Stomach smooth muscle (tissue), 2 donors: ENCODE data around the gene RAPGEF5.
"Not testable (repeated sequence)": the region's sequence is repeated elsewhere in the genome, so short reads cannot be mapped to it uniquely, and the experiment has no call there.

Experiments
- H3K27ac ChIP-seq: one replicate; pipeline ENCODE4 v1.7.0; 2013; ENCODE audit warnings: mild to moderate bottlenecking, low read length, inconsistent platforms
- H3K27me3 ChIP-seq, 2 donors: one replicate each; pipeline ENCODE4 v1.7.0; 2013; ENCODE audit warnings: low read length in 2 of 2; ENCODE audit not compliant: insufficient read depth in 2 of 2, control insufficient read depth in 1 of 2
- H3K36me3 ChIP-seq, 2 donors: one replicate each; pipeline ENCODE4 v1.7.0; 2013; ENCODE audit warnings: low read length in 2 of 2; ENCODE audit not compliant: control insufficient read depth in 2 of 2, insufficient read depth in 2 of 2
- H3K4me1 ChIP-seq: one replicate; pipeline ENCODE4 v1.7.0; 2013; ENCODE audit warnings: low read length; ENCODE audit not compliant: control insufficient read depth, insufficient read depth
- H3K4me3 ChIP-seq, 2 donors: one replicate each; pipeline ENCODE4 v1.7.0; 2013; ENCODE audit warnings: low read length in 2 of 2
- H3K9ac ChIP-seq, 2 donors: one replicate each; pipeline ENCODE4 v1.7.0; 2013; ENCODE audit warnings: low read length in 2 of 2, mild to moderate bottlenecking in 1 of 2
- H3K9me3 ChIP-seq, 2 donors: one replicate each; pipeline ENCODE4 v1.7.0; 2013; ENCODE audit warnings: low read length in 2 of 2; ENCODE audit not compliant: control insufficient read depth in 2 of 2
- donor health status: healthy.
- donor health status: Pancreatic carcinoma.

Gene RAPGEF5

DNA sequence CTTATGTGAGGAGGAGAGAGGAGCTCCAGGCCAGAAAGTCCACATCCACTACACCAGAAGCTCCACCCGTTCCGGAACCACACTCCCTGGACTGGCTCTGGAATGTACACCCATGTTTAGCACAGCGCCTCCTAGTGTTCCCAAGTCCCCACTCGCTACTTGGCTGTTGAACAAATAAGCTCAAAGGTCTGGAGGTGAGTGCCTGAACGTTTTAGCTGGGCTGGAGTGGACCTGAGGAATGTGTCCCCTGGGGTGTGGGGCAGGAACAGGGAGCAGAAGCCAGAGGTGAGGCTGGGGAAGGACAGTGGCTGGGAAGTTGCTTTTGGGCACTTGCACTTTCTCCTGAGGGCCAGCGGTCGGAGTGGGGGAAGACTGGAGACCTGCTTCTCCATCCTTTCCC lies 247.2 kb downstream of the RAPGEF5 start:
- peaks cover 8% of the 10 kb centered on the region for H3K4me1 ChIP-seq
- no peak overlapping the region for H3K9ac ChIP-seq
- H3K27ac ChIP-seq, result no peak overlapping the region
- no peak overlapping the region for H3K4me3 ChIP-seq
- no peaks in the 10 kb centered on the region for H3K36me3 ChIP-seq
- H3K27me3 ChIP-seq, result no peaks in the 10 kb centered on the region
- H3K9me3 ChIP-seq, result no peaks in the 10 kb centered on the region

- H3K4me3 ChIP-seq, result no peak overlapping the region
- H3K9me3 ChIP-seq, result no peaks in the 10 kb centered on the region
- H3K4me1 ChIP-seq, result peaks cover 9% of the 10 kb centered on the region
- H3K27me3 ChIP-seq, result no peaks in the 10 kb centered on the region
- H3K36me3 ChIP-seq, result no peaks in the 10 kb centered on the region
- H3K9ac ChIP-seq, result no peak overlapping the region
- H3K27ac ChIP-seq, result no peak overlapping the region
Observed at GRCh38 chr7:22108151-22108845, 248.7 kb downstream of the RAPGEF5 start.

GRCh38 chr7:22105550-22105949 lies 251.4 kb downstream of the RAPGEF5 start:
- Histone ChIP-seq H3K27ac (no peak overlapping the region), H3K4me1 (peaks cover 9% of the 10 kb centered on the region), H3K4me3 (no peak overlapping the region), H3K9me3 (no peaks in the 10 kb centered on the region), H3K27me3 (peaks cover 0 to 2% of the 10 kb centered on the region in 2 donors), H3K36me3 (no peaks in the 10 kb centered on the region), H3K9ac (no peak overlapping the region)

- Histone ChIP-seq H3K27me3 (no peaks in the 10 kb centered on the region), H3K36me3 (no peaks in the 10 kb centered on the region), H3K27ac (no peak overlapping the region), H3K4me3 (no peak overlapping the region), H3K4me1 (peaks cover 7% of the 10 kb centered on the region), H3K9ac (no peak overlapping the region), H3K9me3 (no peaks in the 10 kb centered on the region)
Observed at GRCh38 chr7:22094413-22095342, 262.3 kb downstream of the RAPGEF5 start.

DNA sequence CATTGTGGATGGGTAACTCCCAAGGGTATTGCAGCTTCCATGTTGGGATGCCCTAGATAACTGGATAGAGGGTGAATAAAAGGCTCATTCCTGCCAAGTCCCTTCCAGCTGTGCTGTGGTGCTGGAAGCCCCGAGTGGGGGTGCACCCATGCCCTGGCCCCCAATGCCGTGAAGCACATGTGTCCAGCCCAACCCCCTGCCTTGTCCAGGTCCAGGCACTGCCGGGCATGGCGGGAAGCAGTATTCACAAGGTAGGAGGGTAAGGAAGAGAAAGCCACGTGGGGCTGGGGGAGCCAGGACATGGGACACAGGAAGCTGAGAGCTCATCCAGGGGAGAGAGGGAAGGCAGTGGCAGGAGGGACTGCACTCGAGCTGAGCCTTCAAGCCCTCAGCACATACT lies 263.0 kb downstream of the RAPGEF5 start:
- H3K4me1 ChIP-seq, result peaks cover 7% of the 10 kb centered on the region
- no peaks in the 10 kb centered on the region for H3K9me3 ChIP-seq
- no peaks in the 10 kb centered on the region for H3K27me3 ChIP-seq
- no peak overlapping the region for H3K9ac ChIP-seq
- no peaks in the 10 kb centered on the region for H3K36me3 ChIP-seq
- no peak overlapping the region for H3K27ac ChIP-seq
- no peak overlapping the region for H3K4me3 ChIP-seq

DNA sequence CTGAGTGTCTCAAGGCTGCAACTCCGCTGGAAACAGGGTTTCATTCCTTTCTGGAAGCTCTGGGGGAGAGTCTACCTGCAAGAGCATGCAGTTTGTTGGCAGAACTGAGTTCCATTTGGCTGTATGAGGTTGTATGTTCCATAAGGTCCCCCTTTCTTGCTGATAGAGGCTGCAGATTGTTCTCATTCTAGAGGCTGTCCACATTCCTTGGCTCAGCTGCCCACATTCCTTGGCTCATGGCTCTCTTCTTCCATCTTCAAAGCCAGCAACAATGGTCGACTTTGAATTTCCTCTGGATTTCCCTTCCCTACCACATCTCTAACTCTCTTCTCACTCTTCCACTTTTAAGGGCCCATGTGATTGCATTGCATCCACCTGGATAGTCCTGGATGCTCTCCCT lies 264.0 kb downstream of the RAPGEF5 start:
- H3K27me3 ChIP-seq, result no peaks in the 10 kb centered on the region
- H3K4me3 ChIP-seq, result peak overlapping the region in 1 of 2 donors; percentile 8
- no peaks in the 10 kb centered on the region for H3K36me3 ChIP-seq
- H3K27ac ChIP-seq, result no peak overlapping the region
- H3K4me1 ChIP-seq, result peaks cover 7% of the 10 kb centered on the region
- H3K9ac ChIP-seq, result no peak overlapping the region
- no peaks in the 10 kb centered on the region for H3K9me3 ChIP-seq

DNA sequence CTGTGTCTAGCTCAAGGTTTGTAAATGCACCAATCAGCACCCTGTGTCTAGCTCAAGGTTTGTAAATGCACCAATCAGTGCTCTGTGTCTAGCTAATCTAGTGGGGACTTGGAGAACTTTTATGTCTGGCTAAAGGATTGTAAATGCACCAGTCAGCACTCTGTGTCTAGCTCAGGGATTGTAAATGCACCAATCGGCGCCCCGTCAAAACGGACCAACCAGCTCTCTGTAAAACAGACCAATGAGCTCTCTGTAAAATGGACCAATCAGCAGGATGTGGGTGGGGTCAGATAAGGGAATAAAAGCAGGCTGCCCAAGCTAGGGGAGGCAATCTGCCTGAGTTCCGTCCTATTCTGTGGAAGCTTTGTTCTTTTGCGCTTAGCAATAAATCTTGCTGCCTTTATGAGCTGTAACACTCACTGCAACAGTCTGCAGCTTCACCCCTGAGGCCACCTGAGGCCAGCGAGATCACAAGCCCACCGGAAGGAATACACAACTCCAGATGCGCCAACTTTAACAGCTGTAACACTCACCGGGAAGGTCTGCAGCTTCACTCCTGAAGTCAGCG lies 265.9 kb downstream of the RAPGEF5 start:
- H3K4me3 ChIP-seq, H3K9ac ChIP-seq, H3K27me3 ChIP-seq, H3K4me1 ChIP-seq, H3K27ac ChIP-seq, H3K36me3 ChIP-seq, H3K9me3 ChIP-seq: not testable (repeated sequence)

- no peaks in the 10 kb centered on the region for H3K9me3 ChIP-seq
- H3K4me1 ChIP-seq, result peaks cover 7% of the 10 kb centered on the region
- H3K9ac ChIP-seq, result no peak overlapping the region
- H3K27ac ChIP-seq, result no peak overlapping the region
- no peaks in the 10 kb centered on the region for H3K27me3 ChIP-seq
- no peak overlapping the region for H3K4me3 ChIP-seq
- no peaks in the 10 kb centered on the region for H3K36me3 ChIP-seq
Observed at GRCh38 chr7:22090512-22090911, 266.4 kb downstream of the RAPGEF5 start.

DNA sequence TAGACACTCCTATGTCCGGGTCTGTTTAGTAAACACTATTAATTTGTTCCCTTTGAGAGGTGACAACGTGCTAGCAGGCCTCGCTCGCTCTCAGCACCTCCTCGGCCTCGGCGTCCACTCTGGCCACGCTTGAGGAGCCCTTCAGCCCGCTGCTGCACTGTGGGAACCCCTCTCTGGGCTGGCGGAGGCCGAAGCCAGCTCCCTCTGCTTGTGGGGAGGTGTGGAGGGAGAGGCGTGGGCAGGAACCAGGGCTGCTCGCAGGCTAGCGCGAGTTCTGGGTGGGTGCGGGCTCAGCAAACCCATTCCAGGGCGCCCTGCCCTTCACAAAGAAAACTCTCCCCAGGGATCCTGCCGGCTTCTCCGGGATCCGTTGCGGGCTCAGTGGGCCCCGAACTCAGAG lies 266.8 kb downstream of the RAPGEF5 start:
- H3K36me3 ChIP-seq, result no peaks in the 10 kb centered on the region
- H3K9ac ChIP-seq, result no peak overlapping the region
- no peak overlapping the region for H3K4me3 ChIP-seq
- no peaks in the 10 kb centered on the region for H3K9me3 ChIP-seq
- no peak overlapping the region for H3K27ac ChIP-seq
- peaks cover 7% of the 10 kb centered on the region for H3K4me1 ChIP-seq
- no peaks in the 10 kb centered on the region for H3K27me3 ChIP-seq

DNA sequence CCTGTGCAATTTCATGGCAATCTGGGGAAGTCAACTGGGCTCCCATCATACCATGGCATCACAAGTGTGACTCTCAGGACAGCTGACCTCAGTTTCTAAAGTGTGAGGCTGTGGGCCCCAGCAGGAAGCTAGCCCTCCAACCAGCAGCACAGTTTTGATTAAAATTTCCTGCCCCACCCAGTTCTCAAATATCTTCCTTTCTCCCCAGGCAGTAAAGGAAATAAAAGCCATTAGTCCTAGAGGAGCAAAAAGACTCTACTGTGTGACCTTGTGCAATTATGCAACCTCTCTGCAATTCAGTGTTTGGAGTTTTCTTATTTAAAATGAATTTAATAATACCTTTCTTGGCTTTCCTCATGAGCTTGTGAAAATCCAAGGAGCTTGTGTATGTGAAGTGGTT lies 268.1 kb downstream of the RAPGEF5 start:
- Histone ChIP-seq H3K9me3 (no peaks in the 10 kb centered on the region), H3K4me1 (peaks cover 9% of the 10 kb centered on the region), H3K4me3 (no peak overlapping the region), H3K27ac (no peak overlapping the region), H3K27me3 (no peaks in the 10 kb centered on the region), H3K36me3 (no peaks in the 10 kb centered on the region), H3K9ac (no peak overlapping the region)
